NCI-H748 (cell line): ENCODE results near the gene PRKACB.

Source experiments
- DNase-seq: peaks from one replicate; lab custom pipeline; 2025; ENCODE audit not compliant: unreplicated experiment; lab: John Stamatoyannopoulos, UW

PRKACB gene

GRCh38 chr1:84155517-84155916, 11.4 kb downstream of the PRKACB start:
- no peak for DNase-seq

- DNase-seq = no peak
Measured at GRCh38 chr1:84156210-84156621, 12.1 kb downstream of the PRKACB start.

GRCh38 chr1:84159533-84160240, 15.6 kb downstream of the PRKACB start:
- DNase-seq = no peak

GRCh38 chr1:84162295-84162694, 18.2 kb downstream of the PRKACB start:
- DNase-seq = no peak

DNA sequence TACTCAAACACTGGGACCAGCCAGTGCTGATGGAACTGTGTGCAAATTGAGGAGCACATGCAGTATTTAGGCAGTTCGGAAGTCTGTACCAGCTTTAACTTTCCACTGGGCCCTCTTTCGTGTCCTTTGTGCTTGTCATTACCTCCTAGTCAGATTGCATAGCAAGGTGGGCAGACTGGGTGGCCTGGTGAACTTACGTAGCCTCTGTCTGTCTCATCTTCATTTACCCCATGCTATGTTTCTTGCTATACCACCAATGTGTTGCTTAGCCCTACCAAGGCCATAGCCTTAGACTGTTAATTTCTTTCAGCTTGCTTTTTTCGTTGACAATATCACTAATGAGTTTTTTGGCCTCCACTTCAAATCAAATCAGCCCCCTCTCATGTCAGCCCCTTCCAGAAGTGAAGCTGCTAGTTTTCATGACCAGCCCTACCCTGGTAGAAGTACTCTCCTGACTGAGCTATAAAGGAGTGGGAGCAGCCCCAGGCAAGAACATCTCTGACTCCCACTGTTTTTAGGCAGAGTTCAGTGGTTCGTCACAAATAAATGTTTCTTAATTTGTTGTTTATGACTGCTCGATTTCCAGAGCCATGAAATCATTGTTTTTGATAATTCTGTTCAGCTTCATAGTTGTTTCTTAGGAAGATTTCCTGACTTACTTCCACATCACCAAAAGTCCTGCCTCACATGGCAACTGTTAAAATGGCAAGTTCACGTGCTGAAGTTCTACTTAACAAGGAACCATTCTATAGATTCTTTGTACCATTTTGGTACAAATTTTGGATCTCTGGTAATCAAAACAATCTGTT, 19.3 kb downstream of the PRKACB start:
- DNase-seq = no peak

GRCh38 chr1:84164161-84164560, 20.1 kb downstream of the PRKACB start:
- DNase-seq = peak; percentile 75

GRCh38 chr1:84164567-84165021, 20.5 kb downstream of the PRKACB start:
- DNase-seq = peak; percentile 85

- no peak for DNase-seq
Measured at GRCh38 chr1:84165601-84166000, 21.5 kb downstream of the PRKACB start.

DNA sequence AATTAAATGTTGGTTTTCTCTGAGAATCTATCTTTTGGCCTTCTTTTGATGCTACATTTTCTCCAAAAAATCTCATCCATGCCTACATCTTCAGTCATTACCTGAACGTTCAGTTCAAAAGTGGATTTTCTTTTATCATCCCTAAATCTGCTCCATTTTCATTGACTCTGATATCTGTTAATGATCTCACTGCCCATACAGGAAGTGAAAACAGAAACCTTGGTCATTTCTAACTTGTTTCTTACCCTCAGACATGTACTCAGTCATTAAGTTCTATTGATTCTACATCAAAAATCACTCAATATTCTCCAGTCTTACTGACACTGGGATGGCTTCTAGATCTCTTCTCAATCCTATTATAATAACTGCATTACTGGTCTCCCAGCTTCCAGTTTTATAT, 22.7 kb downstream of the PRKACB start:
- no peak for DNase-seq

- no peak for DNase-seq
Measured at GRCh38 chr1:84168783-84169182, 24.7 kb downstream of the PRKACB start.

- no peak for DNase-seq
Measured at GRCh38 chr1:84170171-84170570, 26.1 kb downstream of the PRKACB start.

GRCh38 chr1:84171481-84171880, 27.4 kb downstream of the PRKACB start:
- DNase-seq = no peak

DNA sequence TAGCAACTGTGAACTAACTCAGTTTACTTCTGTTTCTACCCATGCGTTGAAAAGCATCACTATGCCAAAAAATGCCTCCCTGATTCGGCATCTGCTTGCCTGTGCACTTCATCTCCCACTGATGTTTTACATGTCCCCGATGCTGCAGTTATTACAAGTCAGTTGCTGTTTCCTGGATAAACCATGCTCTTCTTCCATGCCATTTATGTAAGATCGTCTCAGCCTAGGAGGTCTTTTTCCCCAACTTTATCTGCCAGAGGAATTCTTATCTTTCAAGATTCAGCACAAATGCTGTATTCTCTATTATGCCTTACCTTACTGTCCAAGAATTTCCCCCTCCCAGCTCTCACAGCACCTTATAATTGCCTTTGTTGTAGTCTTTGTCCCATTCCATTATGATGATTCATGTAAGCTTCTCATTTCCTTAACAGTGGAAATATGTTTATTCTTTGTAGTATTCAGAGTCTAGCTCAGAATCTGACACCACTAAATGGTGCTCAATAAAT, 30.0 kb downstream of the PRKACB start:
- DNase-seq = no peak

DNA sequence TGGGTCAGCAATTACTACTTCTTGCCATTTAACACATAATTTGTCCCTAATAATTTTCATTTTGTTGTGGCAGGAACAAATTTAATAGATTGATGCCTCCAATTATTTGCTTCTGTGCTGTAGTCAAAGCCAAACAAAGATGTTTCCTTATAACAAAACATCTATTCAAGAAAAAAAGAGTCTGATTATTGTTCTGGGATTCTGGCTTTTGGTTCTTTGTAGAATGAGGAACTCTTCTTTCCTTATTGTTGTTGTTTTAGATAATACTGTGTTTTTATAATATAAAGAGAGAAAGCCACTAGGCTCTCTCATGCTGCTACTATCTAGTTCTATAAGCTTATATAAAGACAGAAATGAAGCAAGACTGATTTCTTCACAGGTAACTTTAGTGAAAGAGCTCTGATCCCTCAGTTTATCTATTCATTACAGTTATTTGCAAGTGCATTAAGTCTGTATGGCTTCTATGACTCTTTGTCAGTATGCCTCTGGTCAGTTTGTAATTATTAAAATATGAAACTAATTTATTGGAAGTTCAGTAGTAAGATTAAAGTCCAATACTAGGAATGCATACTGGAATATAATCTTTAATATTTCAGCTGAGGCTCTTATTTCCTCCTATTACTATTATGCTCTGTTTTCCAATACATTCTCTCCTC, 37.4 kb downstream of the PRKACB start:
- DNase-seq = no peak

- DNase-seq = no peak
Measured at GRCh38 chr1:84190455-84190854, 46.4 kb downstream of the PRKACB start.

DNA sequence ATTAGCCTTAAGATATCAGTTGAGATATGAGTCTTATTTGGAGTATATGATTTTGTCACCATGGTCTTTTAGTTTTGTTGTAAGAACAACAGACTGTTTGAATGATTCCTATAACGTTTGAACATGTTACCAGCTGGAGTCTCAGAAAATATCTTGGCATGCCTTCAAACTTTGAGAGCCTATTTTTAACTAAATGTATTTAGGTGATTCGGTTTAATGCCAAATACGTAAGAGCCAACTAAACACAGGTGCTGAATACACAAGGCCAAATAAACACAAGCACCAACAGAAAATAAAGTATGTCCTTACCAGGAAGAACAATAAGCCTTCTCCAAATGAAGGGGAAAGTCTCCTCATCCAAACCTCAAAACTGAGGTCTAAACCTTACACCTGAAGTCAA, 48.6 kb downstream of the PRKACB start:
- DNase-seq = no peak

DNA sequence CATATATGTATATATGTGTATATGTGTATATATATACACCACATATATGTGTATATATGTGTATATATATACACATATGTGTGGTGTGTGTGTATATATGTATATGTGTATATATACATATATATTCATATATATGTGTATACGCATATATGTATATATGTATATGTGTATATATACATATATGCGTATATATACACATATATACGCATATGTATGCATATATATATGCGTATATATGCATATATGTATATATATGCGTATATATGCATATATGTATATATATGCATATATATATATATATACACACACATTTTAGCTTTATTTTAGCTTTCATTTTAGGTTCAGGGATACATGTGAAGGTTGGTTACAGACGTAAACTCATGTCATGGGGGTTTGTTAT, 54.8 kb downstream of the PRKACB start:
- no peak for DNase-seq

- DNase-seq = no peak
Measured at GRCh38 chr1:84199257-84199656, 55.2 kb downstream of the PRKACB start.

DNA sequence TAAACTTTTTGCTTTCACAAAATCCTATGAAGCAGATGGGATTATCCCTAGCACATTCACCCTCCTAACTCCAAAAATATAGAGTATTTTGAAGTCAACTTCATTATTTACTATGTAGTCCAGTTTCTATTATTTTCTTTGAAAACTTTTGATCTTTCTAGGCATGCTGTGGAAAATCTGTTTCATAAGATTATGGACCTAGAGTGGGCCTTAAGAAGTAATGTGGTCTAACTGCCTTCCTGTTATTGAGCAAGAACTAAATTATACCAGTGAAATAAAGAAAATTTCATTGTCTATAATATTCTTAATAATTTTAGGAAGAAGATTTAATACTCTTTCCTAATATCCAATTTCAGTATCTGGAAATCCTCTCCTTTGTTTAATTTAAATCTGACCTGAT, 58.1 kb downstream of the PRKACB start:
- DNase-seq = no peak

DNA sequence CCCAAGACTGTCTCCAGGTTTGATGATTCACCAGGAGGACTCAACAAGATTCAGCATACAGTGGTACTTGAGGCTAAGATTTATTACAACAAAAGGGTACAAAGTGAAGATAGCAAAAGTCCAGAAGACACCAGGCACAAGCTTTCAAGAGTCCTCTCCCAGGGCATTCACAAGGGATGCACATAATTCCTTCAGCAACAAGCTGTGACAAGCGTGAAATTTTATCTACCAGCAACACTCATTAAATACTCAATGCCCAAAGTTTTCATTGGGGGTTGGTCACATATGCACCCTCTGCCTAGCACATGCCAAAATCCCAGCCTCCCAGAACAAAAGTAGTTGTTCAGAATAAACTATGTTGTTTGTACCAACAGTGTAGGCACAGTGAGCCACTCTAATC, 62.3 kb downstream of the PRKACB start:
- DNase-seq = no peak

DNA sequence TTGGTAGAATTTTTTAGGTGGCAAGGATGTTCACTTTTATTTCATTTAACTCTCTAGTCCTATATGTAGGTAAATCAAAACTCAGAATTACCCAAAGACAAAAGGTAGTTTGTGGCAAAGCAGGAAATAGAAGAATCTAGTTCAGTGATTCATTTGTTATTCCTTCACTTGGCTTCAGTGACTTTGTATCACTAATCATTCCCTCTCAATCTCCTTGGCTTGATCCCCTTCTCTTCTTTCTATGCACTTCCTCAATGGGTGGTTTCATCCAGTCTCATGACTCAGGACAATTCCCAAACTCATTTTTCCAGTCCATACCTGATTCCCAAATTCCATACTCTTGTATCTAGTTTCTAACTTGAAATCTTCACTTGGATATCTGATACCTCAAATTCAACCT, 64.9 kb downstream of the PRKACB start:
- no peak for DNase-seq
